Tibial artery (tissue), 4 donors: ENCODE data around the gene OTX1.

ENCODE experiments used
- DNase-seq, 2 donors: peaks; one replicate each; pipeline ENCODE4 v3.0.0-alpha.2; 2019
- H3K27ac ChIP-seq, 2 donors: fragments of 200-600 bp; sonication (generic) in 1 of 2; 1 replicate in 1 of 2; 2 replicates in 1 of 2; pipeline ENCODE4 v1.5.1; 2018 to 2019; ENCODE audit warnings: mild to moderate bottlenecking in 1 of 2
- H3K27me3 ChIP-seq, 2 donors: fragments of 200-600 bp; sonication (generic) in 1 of 2; one replicate each; pipeline versions ENCODE4 v1.5.1 to v1.6.0; 2016 to 2019
- H3K36me3 ChIP-seq, 3 donors: fragments of 200-600 bp; sonication (generic) in 2 of 3; one replicate each; pipeline ENCODE4 v1.5.1; 2016 to 2019; ENCODE audit warnings: mild to moderate bottlenecking in 2 of 3
- H3K4me1 ChIP-seq, 4 donors: fragments of 200-600 bp; sonication (generic) in 2 of 4; 1 replicate in 3 of 4; 2 replicates in 1 of 4; pipeline ENCODE4 v1.5.1; 2016 to 2019
- H3K4me3 ChIP-seq, 2 donors: fragments of 200-600 bp; sonication (generic) in 1 of 2; 1 replicate in 1 of 2; 2 replicates in 1 of 2; pipeline ENCODE4 v1.5.1; 2018 to 2019; ENCODE audit warnings: mild to moderate bottlenecking in 2 of 2
- H3K9me3 ChIP-seq, 3 donors: fragments of 200-600 bp; sonication (generic) in 1 of 3; one replicate each; pipeline ENCODE4 v1.5.1; 2016 to 2019
- CTCF ChIP-seq, 2 experiments: fragments of 200-600 bp in 1 of 2; fragments of 450-650 bp in 1 of 2; IDR thresholded peaks; one replicate each; pipeline ENCODE4 v1.5.1; 2017 to 2019; ENCODE audit warnings: antibody characterized with exemption in 2 of 2, mild to moderate bottlenecking in 1 of 2, moderate library complexity in 1 of 2
- intact Hi-C: fragments of 100-400 bp; cut with DNase I; formaldehyde crosslinking; loops from one replicate; pipeline ENCODE4 v1.15.0; 2023; ENCODE audit warnings: low total_unique reads

OTX1 gene

GRCh38 chr2:63023444-63023843 is 27.2 kb upstream of the OTX1 start:
- H3K27ac ChIP-seq = no peak overlapping the region
- no peaks in the 10 kb centered on the region for H3K9me3 ChIP-seq
- no peaks in the 10 kb centered on the region for H3K27me3 ChIP-seq
- H3K4me3 ChIP-seq = no peak overlapping the region
- TF ChIP-seq CTCF (IDR thresholded peaks at IDR 0.05) = no peak
- H3K36me3 ChIP-seq = peaks cover 0 to 24% (median 9%) of the 10 kb centered on the region in 3 donors
- H3K4me1 ChIP-seq = no peaks in the 10 kb centered on the region
- intact Hi-C loops = no loop called here
- DNase-seq = no peak

- no peak for DNase-seq
- no peak overlapping the region for H3K27ac ChIP-seq
- no peaks in the 10 kb centered on the region for H3K27me3 ChIP-seq
- H3K4me1 ChIP-seq = no peaks in the 10 kb centered on the region
- no peaks in the 10 kb centered on the region for H3K9me3 ChIP-seq
- TF ChIP-seq CTCF (IDR thresholded peaks at IDR 0.05) = no peak
- intact Hi-C loops = no loop called here
- peaks cover 0 to 17% (median 16%) of the 10 kb centered on the region in 3 donors for H3K36me3 ChIP-seq
- no peak overlapping the region for H3K4me3 ChIP-seq
Measured at GRCh38 chr2:63027220-63027619, 23.4 kb upstream of the OTX1 start.

- H3K4me1 ChIP-seq = no peaks in the 10 kb centered on the region
- no peak overlapping the region for H3K27ac ChIP-seq
- no peaks in the 10 kb centered on the region for H3K27me3 ChIP-seq
- H3K36me3 ChIP-seq = peaks cover 0 to 17% (median 14%) of the 10 kb centered on the region in 3 donors
- intact Hi-C loops = no loop called here
- DNase-seq = no peak
- H3K9me3 ChIP-seq = no peaks in the 10 kb centered on the region
- no peak for TF ChIP-seq CTCF (IDR thresholded peaks at IDR 0.05)
- H3K4me3 ChIP-seq = no peak overlapping the region
Measured at GRCh38 chr2:63029058-63029457, 21.6 kb upstream of the OTX1 start.

- H3K4me1 ChIP-seq = no peaks in the 10 kb centered on the region
- no peak overlapping the region for H3K27ac ChIP-seq
- intact Hi-C loops = no loop called here
- H3K27me3 ChIP-seq = no peaks in the 10 kb centered on the region
- TF ChIP-seq CTCF (IDR thresholded peaks at IDR 0.05) = no peak
- H3K4me3 ChIP-seq = no peak overlapping the region
- no peaks in the 10 kb centered on the region for H3K36me3 ChIP-seq
- DNase-seq = no peak
- H3K9me3 ChIP-seq = no peaks in the 10 kb centered on the region
Measured at GRCh38 chr2:63034526-63034925, 16.1 kb upstream of the OTX1 start.

- intact Hi-C loops = no loop called here
- H3K9me3 ChIP-seq = no peaks in the 10 kb centered on the region
- no peaks in the 10 kb centered on the region for H3K36me3 ChIP-seq
- TF ChIP-seq CTCF (IDR thresholded peaks at IDR 0.05) = no peak
- H3K27ac ChIP-seq = no peak overlapping the region
- DNase-seq = no peak
- H3K4me1 ChIP-seq = no peaks in the 10 kb centered on the region
- H3K27me3 ChIP-seq = no peaks in the 10 kb centered on the region
- no peak overlapping the region for H3K4me3 ChIP-seq
Measured at GRCh38 chr2:63035169-63035568, 15.5 kb upstream of the OTX1 start.

GRCh38 chr2:63035660-63036059 is 15.0 kb upstream of the OTX1 start:
- DNase-seq = no peak
- intact Hi-C loops = no loop called here

More at GRCh38 chr2:63035660-63036059, 15.0 kb upstream of the OTX1 start:
- Histone ChIP-seq H3K9me3 (no peaks in the 10 kb centered on the region), H3K4me1 (no peaks in the 10 kb centered on the region), H3K4me3 (no peak overlapping the region), H3K27me3 (no peaks in the 10 kb centered on the region), H3K36me3 (no peaks in the 10 kb centered on the region), H3K27ac (no peak overlapping the region)
- no peak for TF ChIP-seq CTCF (IDR thresholded peaks at IDR 0.05)
